Hepatocyte (in vitro differentiated cells): ENCODE measurements around the gene MAP3K2. TPM values are rescaled to one million over a fixed set of nuclear protein-coding genes. Genes with fewer than 3 reads are reported as not detected.
A peak's percentile ranks its signal among the peaks of the same experiment; 100 is the strongest.

Source experiments
- DNase-seq: peaks from one replicate; pipeline ENCODE4 v3.0.0-alpha.2; 2016; ENCODE audit warnings: low spot score
- H2AFZ ChIP-seq: fragments of 200-600 bp; sonication (generic); 2 replicates; pipeline ENCODE4 v1.6.0; 2016; ENCODE audit warnings: antibody characterized with exemption, mild to moderate bottlenecking
- H3K27ac ChIP-seq: fragments of 200-600 bp; sonication (generic); 2 replicates; pipeline ENCODE4 v1.5.1; 2016; ENCODE audit warnings: mild to moderate bottlenecking
- H3K27me3 ChIP-seq: fragments of 200-600 bp; sonication (generic); 2 replicates; pipeline ENCODE4 v1.6.1; 2016
- H3K36me3 ChIP-seq: fragments of 200-600 bp; sonication (generic); replicated peaks from 2 replicates; pipeline ENCODE4 v1.5.1; 2016; ENCODE audit warnings: low read depth; ENCODE audit not compliant: insufficient read depth
- H3K4me1 ChIP-seq: fragments of 200-600 bp; sonication (generic); 2 replicates; pipeline ENCODE4 v1.5.1; 2016; ENCODE audit warnings: mild to moderate bottlenecking, moderate library complexity; ENCODE audit not compliant: insufficient read depth
- H3K4me2 ChIP-seq: fragments of 200-600 bp; sonication (generic); 2 replicates; pipeline ENCODE4 v1.6.0; 2016
- H3K4me3 ChIP-seq: fragments of 200-600 bp; sonication (generic); 2 replicates; pipeline ENCODE4 v1.5.1; 2016; ENCODE audit warnings: mild to moderate bottlenecking
- H3K79me2 ChIP-seq: fragments of 200-600 bp; sonication (generic); 2 replicates; pipeline ENCODE4 v1.6.0; 2017; ENCODE audit warnings: mild to moderate bottlenecking
- H3K9me2 ChIP-seq: fragments of 200-600 bp; sonication (generic); replicated peaks from 2 replicates; pipeline ENCODE4 v1.6.0; 2017; ENCODE audit warnings: mild to moderate bottlenecking; ENCODE audit not compliant: insufficient read depth
- H3K9me3 ChIP-seq: fragments of 200-600 bp; sonication (generic); 2 replicates; pipeline ENCODE4 v1.5.1; 2016; ENCODE audit warnings: low read depth, mild to moderate bottlenecking
- H4K20me1 ChIP-seq: fragments of 200-600 bp; sonication (generic); 2 replicates; pipeline ENCODE4 v1.6.0; 2016; ENCODE audit warnings: mild to moderate bottlenecking; ENCODE audit not compliant: insufficient read depth, poor library complexity, severe bottlenecking
- CTCF ChIP-seq: fragments of 200-600 bp; sonication (generic); IDR thresholded peaks from 2 replicates; pipeline ENCODE4 v1.5.1; 2016; ENCODE audit warnings: antibody characterized with exemption, mild to moderate bottlenecking; ENCODE audit not compliant: poor library complexity
- EZH2 ChIP-seq: fragments of 200-600 bp; sonication (generic); IDR thresholded peaks from 2 replicates; pipeline ENCODE4 v1.6.1; 2016; ENCODE audit warnings: antibody characterized with exemption, mild to moderate bottlenecking, borderline replicate concordance
- EZH2phosphoT487 ChIP-seq: fragments of 200-600 bp; sonication (generic); IDR thresholded peaks from one replicate; pipeline ENCODE4 v1.6.1; 2018; ENCODE audit warnings: antibody characterized with exemption, mild to moderate bottlenecking, low read depth, moderate library complexity; ENCODE audit not compliant: unreplicated experiment, severe bottlenecking
- WGBS: methylation state at CpG from one replicate; pipeline ENCODE4 v1.1.6; 2016; ENCODE audit warnings: low lambda C conversion rate; ENCODE audit errors: missing lambda C conversion rate; 5-methylcytosine and 5-hydroxymethylcytosine counted together
- polyA plus RNA-seq: library from polyadenylated mRNA; unstranded; fragments of >200 nt; fragmentation: Nextera tagmentation; extraction: Ambion mirVana; gene quantifications from 2 replicates; pipeline ENCODE4 v1.2.1, GENCODE V29; 2016
- total RNA-seq: library from RNA; depleted of rRNA; stranded (reverse); fragments of >200 nt; gene quantifications from 2 replicates; pipeline ENCODE4 v1.2.3, GENCODE V29; 2014

Gene MAP3K2
- total and polyA plus RNA-seq, 2 experiments from 2014 or later, result 28.5 to 52.5 TPM

- Histone ChIP-seq H3K4me1 (peaks cover 13% of the 10 kb centered on the region), H3K9me2 (no peaks in the 10 kb centered on the region), H3K9me3 (no peaks in the 10 kb centered on the region), H3K79me2 (no peaks in the 10 kb centered on the region), H3K4me2 (peak overlapping the region; percentile 60), H2AFZ (no peak overlapping the region), H3K36me3 (no peaks in the 10 kb centered on the region), H4K20me1 (no peaks in the 10 kb centered on the region), H3K4me3 (no peak overlapping the region), H3K27me3 (no peaks in the 10 kb centered on the region), H3K27ac (no peak overlapping the region)
- 96% methylated on average over 4 of the region's 4 CpGs for WGBS
- TF ChIP-seq EZH2 (no peak), EZH2phosphoT487 (no peak), CTCF (no peak)
- DNase-seq, result no peak
These were observed 31.3 kb upstream of the MAP3K2 start for GRCh38 chr2:127419112-127419430.

- Histone ChIP-seq H3K27ac (no peak within 1 kb of the TSS), H2AFZ (peak within 1 kb of the TSS; percentile 31)
- WGBS, result 62% methylated on average over 14 of the region's 16 CpGs
These were observed 30.7 kb upstream of the MAP3K2 start, which contains the start of gene PROC for GRCh38 chr2:127418300-127419111. Gene PROC (plus strand): TSS chr2:127418427. CDS start chr2:127419943, 1,516 bp downstream.

GRCh38 chr2:127417406-127417805, 29.6 kb upstream of the MAP3K2 start:
- Histone ChIP-seq H3K9me3 (peaks cover 5% of the 10 kb centered on the region), H2AFZ (no peak overlapping the region), H3K4me1 (peaks cover 13% of the 10 kb centered on the region), H3K27me3 (no peaks in the 10 kb centered on the region), H3K4me3 (no peak overlapping the region), H3K9me2 (no peaks in the 10 kb centered on the region), H3K27ac (no peak overlapping the region), H3K4me2 (no peak overlapping the region), H3K79me2 (no peaks in the 10 kb centered on the region), H3K36me3 (no peaks in the 10 kb centered on the region), H4K20me1 (no peaks in the 10 kb centered on the region)
- no peak for TF ChIP-seq EZH2phosphoT487
- TF ChIP-seq CTCF, result no peak
- TF ChIP-seq EZH2, result no peak
- DNase-seq, result peak; percentile 2
- 89% methylated on average over 8 of the region's 8 CpGs for WGBS

More at GRCh38 chr2:127418300-127419111, 30.7 kb upstream of the MAP3K2 start, which contains the start of gene PROC:
- Histone ChIP-seq H3K4me2 (peak within 1 kb of the TSS; percentile 60), H3K36me3 (no peaks in the 10 kb centered on the region), H3K9me3 (no peaks in the 10 kb centered on the region), H3K27me3 (no peaks in the 10 kb centered on the region), H3K9me2 (no peaks in the 10 kb centered on the region), H4K20me1 (no peaks in the 10 kb centered on the region), H3K79me2 (no peaks in the 10 kb centered on the region), H3K4me1 (peaks cover 13% of the 10 kb centered on the region), H3K4me3 (no peak within 1 kb of the TSS)
- TF ChIP-seq CTCF (no peak), EZH2 (no peak), EZH2phosphoT487 (no peak)
- DNase-seq, result peak; percentile 16
